HepG2 (cell line): Measurements from ENCODE around the gene AMPD2. TPM values are rescaled to one million over a fixed set of nuclear protein-coding genes. Genes with fewer than 3 reads are reported as not detected.

Source experiments
- ATAC-seq: fragments of 200-7000 bp; cut with Tn5 transposase; 3 replicates; pipeline ENCODE4 v1.9.1; 2020; ENCODE audit warnings: mild to moderate bottlenecking, moderate library complexity
- BruUV-seq: library from RNA; stranded (reverse); fragments of 400-500 nt; replicated peaks from 2 replicates; lab custom pipeline; 2021; lab: Mats Ljungman, UMichigan
- CTCF ChIA-PET: fragments of 300-600 bp; formaldehyde crosslinking; extraction: SDS; loops from one replicate; lab custom pipeline; 2021; ENCODE audit warnings: low total read pairs, inconsistent platforms, low intra/inter-chr PET ratio; lab: Yijun Ruan, JAX
- POLR2A ChIA-PET: fragments of 350-600 bp; sonication (Branson Sonifier 250); formaldehyde crosslinking; loops from one replicate; lab custom pipeline; 2020; ENCODE audit warnings: antibody characterized with exemption, inconsistent platforms; lab: Yijun Ruan, JAX
- DNase-seq: peaks from one replicate; pipeline ENCODE4 v3.0.0-alpha.2; 2015; ENCODE audit warnings: low spot score
- FAIRE-seq: peaks from 3 replicates; lab custom pipeline; 2011; peaks lifted over from hg19 to GRCh38; lab: Jason Lieb, UNC
- H2AFZ ChIP-seq: one replicate; pipeline ENCODE4 v1.6.1; 2011; ENCODE audit warnings: low read length, inconsistent platforms
- H3K27ac ChIP-seq: fragments of 300-600 bp; 3 replicates; pipeline ENCODE4 v1.8.0; 2011; ENCODE audit warnings: mixed run types, mild to moderate bottlenecking, mixed read lengths, low read length, inconsistent platforms; ENCODE audit not compliant: insufficient read depth; ENCODE audit errors: extremely low read length
- H3K27me3 ChIP-seq, 2 experiments: fragments of 200-600 bp in 1 of 2; 2 replicates in 1 of 2; 3 replicates in 1 of 2; pipeline versions ENCODE4 v1.6.0 to v1.8.0; 2011; ENCODE audit warnings: low read length in 2 of 2, mild to moderate bottlenecking in 2 of 2, moderate library complexity in 2 of 2, inconsistent platforms in 1 of 2; ENCODE audit not compliant: insufficient read depth in 2 of 2, control insufficient read depth in 1 of 2
- H3K36me3 ChIP-seq, 2 experiments: fragments of 200-600 bp in 1 of 2; replicated peaks in 1 of 2; 2 replicates in 1 of 2; 3 replicates in 1 of 2; pipeline versions ENCODE4 v1.5.1 to v1.8.0; 2011; ENCODE audit warnings: low read length in 2 of 2, inconsistent platforms in 1 of 2; ENCODE audit not compliant: insufficient read depth in 2 of 2, control insufficient read depth in 1 of 2
- H3K4me1 ChIP-seq: 2 replicates; pipeline ENCODE4 v1.5.1; 2012; ENCODE audit warnings: low read length, inconsistent platforms; ENCODE audit not compliant: insufficient read depth
- H3K4me2 ChIP-seq: 2 replicates; pipeline ENCODE4 v1.6.0; 2011; ENCODE audit warnings: low read depth, low read length, inconsistent platforms
- H3K4me3 ChIP-seq, 3 experiments: fragments of 200-600 bp in 1 of 3; sonication (generic), shearing (Covaris generic) in 1 of 3; replicated peaks in 1 of 3; 2 replicates each; pipeline ENCODE4 v1.5.1; 2011 to 2016; ENCODE audit warnings: low read length in 3 of 3, inconsistent platforms in 2 of 3, low read depth in 2 of 3, mild to moderate bottlenecking in 2 of 3, control low read depth in 1 of 3, mixed read lengths in 1 of 3; ENCODE audit not compliant: insufficient read depth in 1 of 3
- H3K79me2 ChIP-seq: one replicate; pipeline ENCODE4 v1.6.1; 2011; ENCODE audit warnings: low read length, inconsistent platforms; ENCODE audit not compliant: insufficient read depth
- H3K9ac ChIP-seq: 2 replicates; pipeline ENCODE4 v1.6.0; 2011; ENCODE audit warnings: mild to moderate bottlenecking, low read depth, low read length, inconsistent platforms; ENCODE audit not compliant: insufficient read depth
- H3K9me3 ChIP-seq: 2 replicates; pipeline ENCODE4 v1.5.1; 2012; ENCODE audit warnings: mild to moderate bottlenecking, low read length
- H4K20me1 ChIP-seq: 2 replicates; pipeline ENCODE4 v1.6.0; 2011; ENCODE audit warnings: inconsistent platforms, mild to moderate bottlenecking, low read length, moderate library complexity; ENCODE audit not compliant: insufficient read depth
- CEBPB ChIP-seq: IDR thresholded peaks from 2 replicates; pipeline ENCODE4 v1.6.1; 2011; ENCODE audit warnings: low read depth, low read length, improper control_type of control experiment, borderline replicate concordance
- FOSL1 ChIP-seq: sonication (generic); formaldehyde crosslinking; IDR thresholded peaks from 2 replicates; pipeline ENCODE4 v1.9.0; 2021; ENCODE audit warnings: missing genetic modification reagents, borderline replicate concordance
- FOSL2 ChIP-seq: sonication (generic); formaldehyde crosslinking; IDR thresholded peaks from 2 replicates; pipeline ENCODE4 v1.4.0; 2020; ENCODE audit warnings: missing genetic modification reagents
- FOXK1 ChIP-seq: sonication (generic); formaldehyde crosslinking; IDR thresholded peaks from 2 replicates; pipeline ENCODE4 v1.4.0; 2020; ENCODE audit warnings: low read depth, missing genetic modification reagents, borderline replicate concordance
- GATAD2A ChIP-seq: IDR thresholded peaks from 2 replicates; pipeline ENCODE4 v1.6.1; 2016
- HDAC1 ChIP-seq: sonication (generic); formaldehyde crosslinking; IDR thresholded peaks from 2 replicates; pipeline ENCODE4 v1.5.1; 2020; ENCODE audit warnings: mild to moderate bottlenecking, missing genetic modification reagents
- HMG20A ChIP-seq: IDR thresholded peaks from 2 replicates; pipeline ENCODE4 v1.6.1; 2016; ENCODE audit warnings: borderline replicate concordance
- HNRNPL ChIP-seq: fragments of 200-400 bp; formaldehyde crosslinking; IDR thresholded peaks from 2 replicates; pipeline ENCODE4 v1.6.1; 2017; ENCODE audit warnings: mild to moderate bottlenecking, low read depth, low read length
- JUND ChIP-seq: sonication (generic); formaldehyde crosslinking; IDR thresholded peaks from 2 replicates; pipeline ENCODE4 v1.8.0; 2022; ENCODE audit warnings: mild to moderate bottlenecking, missing genetic modification reagents
- KLF11 ChIP-seq: IDR thresholded peaks from 2 replicates; pipeline ENCODE4 v1.6.1; 2016; ENCODE audit warnings: missing compliant biosample characterization
- KLF16 ChIP-seq, 2 experiments: sonication (generic) in 1 of 2; formaldehyde crosslinking in 1 of 2; IDR thresholded peaks; 2 replicates each; pipeline versions ENCODE4 v1.6.1 to v1.8.0; 2016 to 2023; ENCODE audit warnings: missing genetic modification reagents in 2 of 2, missing compliant biosample characterization in 1 of 2
- PLRG1 ChIP-seq: fragments of 450-650 bp; conservative IDR thresholded peaks from 2 replicates; pipeline ENCODE4 v1.6.1; 2016
- SAP130 ChIP-seq: IDR thresholded peaks from 2 replicates; pipeline ENCODE4 v1.6.1; 2016; ENCODE audit warnings: low read depth
- TOE1 ChIP-seq: sonication (generic); formaldehyde crosslinking; IDR thresholded peaks from 2 replicates; pipeline ENCODE4 v1.4.0; 2020; ENCODE audit warnings: mild to moderate bottlenecking, missing genetic modification reagents
- XRCC5 ChIP-seq: fragments of 200-400 bp; formaldehyde crosslinking; optimal IDR thresholded peaks from 2 replicates; pipeline ENCODE3; 2017; ENCODE audit warnings: mild to moderate bottlenecking, low read length
- ZFX ChIP-seq: sonication (generic); formaldehyde crosslinking; IDR thresholded peaks from 2 replicates; pipeline ENCODE4 v1.4.0; 2020; ENCODE audit warnings: mild to moderate bottlenecking, low read depth, missing genetic modification reagents, moderate library complexity
- ZNF12 ChIP-seq: sonication (generic); formaldehyde crosslinking; IDR thresholded peaks from 2 replicates; pipeline ENCODE4 v1.5.0; 2020; ENCODE audit warnings: missing genetic modification reagents
- ZNF557 ChIP-seq: sonication (generic); formaldehyde crosslinking; IDR thresholded peaks from 2 replicates; pipeline ENCODE4 v1.4.0; 2020; ENCODE audit warnings: missing genetic modification reagents
- WGBS: methylation state at CpG from one replicate; pipeline ENCODE4 v1.1.6; 2017; ENCODE audit warnings: low lambda C conversion rate; 5-methylcytosine and 5-hydroxymethylcytosine counted together
- in situ Hi-C: cut with HindIII; loops from 2 replicates; pipeline ENCODE4 v1.10.0; 2017; ENCODE audit warnings: low pct_unique_long_range_greater_than_20kb; ENCODE audit not compliant: extremely low pct_ligation_motif_present
- intact Hi-C: fragments of 100-400 bp; cut with micrococcal nuclease; formaldehyde crosslinking; loops from one replicate; pipeline ENCODE4 v1.10.0; 2022; ENCODE audit not compliant: unreplicated experiment
- polyA plus RNA-seq, 8 experiments: library from polyadenylated mRNA; depleted of rRNA in 3 of 8; stranded (reverse) in 7 of 8; unstranded in 1 of 8; fragments of >200 nt; fragmentation: Illumina TruSeq in 4 of 8; extraction: Trizol in 4 of 8; gene quantifications; 2 replicates each; pipeline versions ENCODE4 v1.2.1 to v1.2.3, GENCODE V29; 2011 to 2016; ENCODE audit warnings: low read depth in 4 of 8, missing spikeins in 1 of 8, mixed read lengths in 1 of 8; ENCODE audit not compliant: insufficient read depth in 1 of 8
- total RNA-seq, 5 experiments: library from RNA; depleted of rRNA; stranded (reverse); fragments of >200 nt; fragmentation: Illumina TruSeq; extraction: Trizol; gene quantifications; 2 replicates each; pipeline ENCODE4 v1.2.3, GENCODE V29; 2016; ENCODE audit warnings: low read depth in 1 of 5
- TF ChIP-seq, protein P1 (sequence below): sonication (generic); formaldehyde crosslinking; IDR thresholded peaks from 2 replicates; pipeline ENCODE4 v1.4.0; 2020; ENCODE audit warnings: missing genetic modification reagents
- TF ChIP-seq, protein P2 (sequence below): sonication (generic); formaldehyde crosslinking; IDR thresholded peaks from 2 replicates; pipeline ENCODE4 v1.5.1; 2020; ENCODE audit warnings: mild to moderate bottlenecking, missing genetic modification reagents, borderline replicate concordance

The AMPD2 gene
- total and polyA plus RNA-seq, 2 of the 13 experiments (the other 11 are each of a cell fraction or from before 2014, with no cell fraction given) = 62.3 to 82.0 TPM

DNA sequence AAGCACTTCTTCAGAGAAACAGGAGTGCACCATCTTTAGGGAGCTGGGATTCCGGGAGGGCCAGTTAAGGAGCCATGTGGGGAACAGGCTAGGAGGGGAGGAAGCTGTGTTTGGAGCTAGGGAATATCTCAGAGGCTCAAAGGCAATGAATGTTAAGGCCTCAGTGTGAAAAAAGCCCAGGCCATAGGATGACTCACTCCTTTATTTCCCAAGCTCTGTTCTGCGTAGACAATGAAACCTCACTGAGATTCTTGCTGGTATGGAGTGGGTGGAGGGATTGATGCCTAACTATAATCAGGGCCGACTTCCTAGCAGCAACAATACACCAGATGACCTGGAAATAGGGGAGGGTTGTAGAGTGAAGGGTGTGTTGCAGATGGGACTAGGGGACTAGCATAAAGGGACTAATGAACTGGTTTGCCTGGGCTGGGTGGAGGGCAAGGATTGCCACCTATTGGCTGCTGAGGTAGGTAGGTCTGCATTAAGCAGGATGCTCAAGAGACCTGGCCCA lies 2.3 kb upstream of the AMPD2 start:
- DNase-seq = peak; percentile 82
- ChIA-PET POLR2A (interaction anchor here (0.8 to 2.4 kb wide), 4 partner anchors 23 to 417 kb away, joined by 3 to 24 read pairs (median 5); partner anchors contain the start of genes GNAI3 and STRIP1), CTCF (no interaction called here)
- no peaks in the 10 kb centered on the region; a peak in 1 of 5 replicates for H3K27me3 ChIP-seq
- H3K36me3 ChIP-seq = peaks cover 0 to 2% of the 10 kb centered on the region in 2 experiments; a peak in 1 of 5 replicates
- peaks cover 30% of the 10 kb centered on the region for H3K79me2 ChIP-seq
- peaks cover 72% of the 10 kb centered on the region for H3K4me1 ChIP-seq
- no peak overlapping the region for H2AFZ ChIP-seq
- no peaks in the 10 kb centered on the region for H3K9me3 ChIP-seq
- peak; percentile 66 for FAIRE-seq
- H3K9ac ChIP-seq = no peak overlapping the region
- H3K4me2 ChIP-seq = peak overlapping the region; percentile 69
- H3K27ac ChIP-seq = peak overlapping the region; percentile 32
- no TSS peak for BruUV-seq
- WGBS = 22% methylated on average over 3 of the region's 3 CpGs
- ATAC-seq = peak; percentile 50
- intact Hi-C loops = no loop called here
- peak overlapping the region in 1 of 3 experiments; percentile 19; a peak in 1 of 6 replicates for H3K4me3 ChIP-seq
- in situ Hi-C loops = no loop called here
- peaks cover 15% of the 10 kb centered on the region for H4K20me1 ChIP-seq
- TF ChIP-seq ZFX = peak; percentile 42; the same call in 1 of the 2 replicates
- TF ChIP-seq, protein P1, sequence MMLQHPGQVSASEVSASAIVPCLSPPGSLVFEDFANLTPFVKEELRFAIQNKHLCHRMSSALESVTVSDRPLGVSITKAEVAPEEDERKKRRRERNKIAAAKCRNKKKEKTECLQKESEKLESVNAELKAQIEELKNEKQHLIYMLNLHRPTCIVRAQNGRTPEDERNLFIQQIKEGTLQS (CRISPR knock-in tag) = peak; percentile 60; the same call in 1 of the 2 replicates
- TF ChIP-seq ZNF12 (CRISPR knock-in tag) = peak; percentile 68; the same call in 1 of the 2 replicates
- peak; percentile 94 for TF ChIP-seq FOSL2
- 0 out of 2 replicates have a peak, but pooled peaks have one; percentile 32 for TF ChIP-seq HMG20A (CRISPR knock-in tag)
- peak; percentile 75; the same call in 1 of the 2 replicates for TF ChIP-seq JUND (CRISPR knock-in tag)
- TF ChIP-seq HNRNPL = no peak
- TF ChIP-seq GATAD2A (CRISPR knock-in tag) = peak; percentile 35; the same call in 1 of the 2 replicates
- no peak for TF ChIP-seq FOXK1 (CRISPR knock-in tag)
- TF ChIP-seq TOE1 (CRISPR knock-in tag) = no peak
- TF ChIP-seq CEBPB = peak; percentile 25; the same call in 1 of the 2 replicates
- 0 out of 4 replicates have a peak, but pooled peaks of 1 of the 2 experiments have one; percentile 27 for TF ChIP-seq KLF16 (CRISPR knock-in tag; IDR thresholded peaks at IDR 0.05)
- TF ChIP-seq SAP130 (CRISPR knock-in tag) = peak; percentile 58; the same call in 1 of the 2 replicates
- TF ChIP-seq XRCC5 = peak; percentile 29
- no peak for TF ChIP-seq PLRG1
- TF ChIP-seq, protein P2, sequence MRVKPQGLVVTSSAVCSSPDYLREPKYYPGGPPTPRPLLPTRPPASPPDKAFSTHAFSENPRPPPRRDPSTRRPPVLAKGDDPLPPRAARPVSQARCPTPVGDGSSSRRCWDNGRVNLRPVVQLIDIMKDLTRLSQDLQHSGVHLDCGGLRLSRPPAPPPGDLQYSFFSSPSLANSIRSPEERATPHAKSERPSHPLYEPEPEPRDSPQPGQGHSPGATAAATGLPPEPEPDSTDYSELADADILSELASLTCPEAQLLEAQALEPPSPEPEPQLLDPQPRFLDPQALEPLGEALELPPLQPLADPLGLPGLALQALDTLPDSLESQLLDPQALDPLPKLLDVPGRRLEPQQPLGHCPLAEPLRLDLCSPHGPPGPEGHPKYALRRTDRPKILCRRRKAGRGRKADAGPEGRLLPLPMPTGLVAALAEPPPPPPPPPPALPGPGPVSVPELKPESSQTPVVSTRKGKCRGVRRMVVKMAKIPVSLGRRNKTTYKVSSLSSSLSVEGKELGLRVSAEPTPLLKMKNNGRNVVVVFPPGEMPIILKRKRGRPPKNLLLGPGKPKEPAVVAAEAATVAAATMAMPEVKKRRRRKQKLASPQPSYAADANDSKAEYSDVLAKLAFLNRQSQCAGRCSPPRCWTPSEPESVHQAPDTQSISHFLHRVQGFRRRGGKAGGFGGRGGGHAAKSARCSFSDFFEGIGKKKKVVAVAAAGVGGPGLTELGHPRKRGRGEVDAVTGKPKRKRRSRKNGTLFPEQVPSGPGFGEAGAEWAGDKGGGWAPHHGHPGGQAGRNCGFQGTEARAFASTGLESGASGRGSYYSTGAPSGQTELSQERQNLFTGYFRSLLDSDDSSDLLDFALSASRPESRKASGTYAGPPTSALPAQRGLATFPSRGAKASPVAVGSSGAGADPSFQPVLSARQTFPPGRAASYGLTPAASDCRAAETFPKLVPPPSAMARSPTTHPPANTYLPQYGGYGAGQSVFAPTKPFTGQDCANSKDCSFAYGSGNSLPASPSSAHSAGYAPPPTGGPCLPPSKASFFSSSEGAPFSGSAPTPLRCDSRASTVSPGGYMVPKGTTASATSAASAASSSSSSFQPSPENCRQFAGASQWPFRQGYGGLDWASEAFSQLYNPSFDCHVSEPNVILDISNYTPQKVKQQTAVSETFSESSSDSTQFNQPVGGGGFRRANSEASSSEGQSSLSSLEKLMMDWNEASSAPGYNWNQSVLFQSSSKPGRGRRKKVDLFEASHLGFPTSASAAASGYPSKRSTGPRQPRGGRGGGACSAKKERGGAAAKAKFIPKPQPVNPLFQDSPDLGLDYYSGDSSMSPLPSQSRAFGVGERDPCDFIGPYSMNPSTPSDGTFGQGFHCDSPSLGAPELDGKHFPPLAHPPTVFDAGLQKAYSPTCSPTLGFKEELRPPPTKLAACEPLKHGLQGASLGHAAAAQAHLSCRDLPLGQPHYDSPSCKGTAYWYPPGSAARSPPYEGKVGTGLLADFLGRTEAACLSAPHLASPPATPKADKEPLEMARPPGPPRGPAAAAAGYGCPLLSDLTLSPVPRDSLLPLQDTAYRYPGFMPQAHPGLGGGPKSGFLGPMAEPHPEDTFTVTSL (CRISPR knock-in tag) = peak; percentile 22; the same call in 1 of the 2 replicates
- TF ChIP-seq ZNF557 = 0 out of 2 replicates have a peak, but pooled peaks have one; percentile 17
- peak; percentile 75 for TF ChIP-seq FOSL1 (CRISPR knock-in tag)
- TF ChIP-seq HDAC1 (CRISPR knock-in tag) = 0 out of 2 replicates have a peak, but pooled peaks have one; percentile 21
- TF ChIP-seq KLF11 = peak; percentile 50; the same call in 1 of the 2 replicates
